ENCODE results near the gene SPIRE2. TPM values are rescaled to one million over a fixed set of nuclear protein-coding genes. Genes with fewer than 3 reads are reported as not detected.

The SPIRE2 gene
- total and polyA plus RNA-seq, 2 of the 13 experiments (the other 11 are each of a cell fraction or from before 2014, with no cell fraction given), result 13.3 to 37.5 TPM

- TF ChIP-seq, protein P1, sequence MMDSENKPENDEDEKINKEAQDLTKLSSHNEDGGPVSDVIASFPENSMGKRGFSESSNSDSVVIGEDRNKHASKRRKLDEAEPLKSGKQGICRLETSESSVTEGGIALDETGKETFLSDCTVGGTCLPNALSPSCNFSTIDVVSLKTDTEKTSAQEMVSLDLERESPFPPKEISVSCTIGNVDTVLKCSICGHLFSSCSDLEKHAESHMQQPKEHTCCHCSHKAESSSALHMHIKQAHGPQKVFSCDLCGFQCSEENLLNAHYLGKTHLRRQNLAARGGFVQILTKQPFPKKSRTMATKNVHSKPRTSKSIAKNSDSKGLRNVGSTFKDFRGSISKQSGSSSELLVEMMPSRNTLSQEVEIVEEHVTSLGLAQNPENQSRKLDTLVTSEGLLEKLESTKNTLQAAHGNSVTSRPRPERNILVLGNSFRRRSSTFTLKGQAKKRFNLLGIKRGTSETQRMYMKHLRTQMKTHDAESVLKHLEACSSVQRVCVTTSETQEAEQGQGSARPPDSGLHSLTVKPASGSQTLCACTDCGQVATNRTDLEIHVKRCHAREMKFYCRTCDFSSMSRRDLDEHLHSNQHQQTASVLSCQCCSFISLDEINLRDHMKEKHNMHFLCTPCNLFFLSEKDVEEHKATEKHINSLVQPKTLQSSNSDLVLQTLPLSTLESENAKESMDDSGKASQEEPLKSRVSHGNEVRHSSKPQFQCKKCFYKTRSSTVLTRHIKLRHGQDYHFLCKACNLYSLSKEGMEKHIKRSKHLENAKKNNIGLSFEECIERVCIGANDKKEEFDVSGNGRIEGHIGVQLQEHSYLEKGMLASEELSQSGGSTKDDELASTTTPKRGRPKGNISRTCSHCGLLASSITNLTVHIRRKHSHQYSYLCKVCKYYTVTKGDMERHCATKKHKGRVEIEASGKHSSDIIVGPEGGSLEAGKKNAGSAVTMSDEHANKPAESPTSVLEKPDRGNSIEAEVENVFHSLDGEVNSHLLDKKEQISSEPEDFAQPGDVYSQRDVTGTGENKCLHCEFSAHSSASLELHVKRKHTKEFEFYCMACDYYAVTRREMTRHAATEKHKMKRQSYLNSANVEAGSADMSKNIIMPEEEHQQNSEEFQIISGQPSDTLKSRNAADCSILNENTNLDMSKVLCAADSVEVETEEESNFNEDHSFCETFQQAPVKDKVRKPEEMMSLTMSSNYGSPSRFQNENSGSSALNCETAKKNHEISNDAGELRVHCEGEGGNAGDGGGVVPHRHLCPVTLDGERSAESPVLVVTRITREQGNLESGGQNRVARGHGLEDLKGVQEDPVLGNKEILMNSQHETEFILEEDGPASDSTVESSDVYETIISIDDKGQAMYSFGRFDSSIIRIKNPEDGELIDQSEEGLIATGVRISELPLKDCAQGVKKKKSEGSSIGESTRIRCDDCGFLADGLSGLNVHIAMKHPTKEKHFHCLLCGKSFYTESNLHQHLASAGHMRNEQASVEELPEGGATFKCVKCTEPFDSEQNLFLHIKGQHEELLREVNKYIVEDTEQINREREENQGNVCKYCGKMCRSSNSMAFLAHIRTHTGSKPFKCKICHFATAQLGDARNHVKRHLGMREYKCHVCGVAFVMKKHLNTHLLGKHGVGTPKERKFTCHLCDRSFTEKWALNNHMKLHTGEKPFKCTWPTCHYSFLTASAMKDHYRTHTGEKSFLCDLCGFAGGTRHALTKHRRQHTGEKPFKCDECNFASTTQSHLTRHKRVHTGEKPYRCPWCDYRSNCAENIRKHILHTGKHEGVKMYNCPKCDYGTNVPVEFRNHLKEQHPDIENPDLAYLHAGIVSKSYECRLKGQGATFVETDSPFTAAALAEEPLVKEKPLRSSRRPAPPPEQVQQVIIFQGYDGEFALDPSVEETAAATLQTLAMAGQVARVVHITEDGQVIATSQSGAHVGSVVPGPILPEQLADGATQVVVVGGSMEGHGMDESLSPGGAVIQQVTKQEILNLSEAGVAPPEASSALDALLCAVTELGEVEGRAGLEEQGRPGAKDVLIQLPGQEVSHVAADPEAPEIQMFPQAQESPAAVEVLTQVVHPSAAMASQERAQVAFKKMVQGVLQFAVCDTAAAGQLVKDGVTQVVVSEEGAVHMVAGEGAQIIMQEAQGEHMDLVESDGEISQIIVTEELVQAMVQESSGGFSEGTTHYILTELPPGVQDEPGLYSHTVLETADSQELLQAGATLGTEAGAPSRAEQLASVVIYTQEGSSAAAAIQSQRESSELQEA (CRISPR knock-in tag; IDR thresholded peaks at IDR 0.05; ENCODE audit: not compliant biosample characterization), result no peak
- TF ChIP-seq KAT2B (IDR thresholded peaks at IDR 0.05; ENCODE audit: borderline replicate concordance, low read depth, low read length), result no peak
- TF ChIP-seq ARID2 (CRISPR knock-in tag; IDR thresholded peaks at IDR 0.05; ENCODE audit: borderline replicate concordance), result no peak
- TF ChIP-seq, protein P2, sequence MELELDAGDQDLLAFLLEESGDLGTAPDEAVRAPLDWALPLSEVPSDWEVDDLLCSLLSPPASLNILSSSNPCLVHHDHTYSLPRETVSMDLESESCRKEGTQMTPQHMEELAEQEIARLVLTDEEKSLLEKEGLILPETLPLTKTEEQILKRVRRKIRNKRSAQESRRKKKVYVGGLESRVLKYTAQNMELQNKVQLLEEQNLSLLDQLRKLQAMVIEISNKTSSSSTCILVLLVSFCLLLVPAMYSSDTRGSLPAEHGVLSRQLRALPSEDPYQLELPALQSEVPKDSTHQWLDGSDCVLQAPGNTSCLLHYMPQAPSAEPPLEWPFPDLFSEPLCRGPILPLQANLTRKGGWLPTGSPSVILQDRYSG (CRISPR knock-in tag; IDR thresholded peaks at IDR 0.05), result no peak
- TF ChIP-seq PTBP1 (IDR thresholded peaks at IDR 0.05; ENCODE audit: low read depth, low read length, poor library complexity, severe bottlenecking), result no peak
- 0 out of 2 replicates have a peak, but pooled peaks have one; percentile 60 for TF ChIP-seq ZSCAN20 (CRISPR knock-in tag; IDR thresholded peaks at IDR 0.05; ENCODE audit: borderline replicate concordance)
- no peak for TF ChIP-seq ZNF282 (IDR thresholded peaks at IDR 0.05; ENCODE audit: partially characterized antibody)
- TF ChIP-seq ZBTB8A (CRISPR knock-in tag; IDR thresholded peaks at IDR 0.05; ENCODE audit: borderline replicate concordance, low read depth), result no peak
- no peak for TF ChIP-seq CC2D1A (CRISPR knock-in tag; IDR thresholded peaks at IDR 0.05)
- no peak for TF ChIP-seq SALL1 (CRISPR knock-in tag; IDR thresholded peaks at IDR 0.05)
- TF ChIP-seq, protein P3, sequence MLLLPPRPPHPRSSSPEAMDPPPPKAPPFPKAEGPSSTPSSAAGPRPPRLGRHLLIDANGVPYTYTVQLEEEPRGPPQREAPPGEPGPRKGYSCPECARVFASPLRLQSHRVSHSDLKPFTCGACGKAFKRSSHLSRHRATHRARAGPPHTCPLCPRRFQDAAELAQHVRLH (CRISPR knock-in tag; IDR thresholded peaks at IDR 0.05; ENCODE audit: borderline replicate concordance, low read depth), result no peak; the same call in 1 of the 2 replicates
- TF ChIP-seq, protein P4, sequence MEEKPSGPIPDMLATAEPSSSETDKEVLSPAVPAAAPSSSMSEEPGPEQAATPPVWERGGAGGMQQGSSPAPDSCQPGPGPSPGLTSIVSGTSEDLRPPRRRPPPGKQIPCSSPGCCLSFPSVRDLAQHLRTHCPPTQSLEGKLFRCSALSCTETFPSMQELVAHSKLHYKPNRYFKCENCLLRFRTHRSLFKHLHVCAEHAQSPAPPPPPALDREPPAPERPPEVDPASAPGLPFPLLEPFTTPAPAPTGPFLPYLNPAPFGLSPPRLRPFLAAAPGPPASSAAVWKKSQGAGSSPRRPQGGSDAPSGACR (CRISPR knock-in tag; IDR thresholded peaks at IDR 0.05), result no peak
- TF ChIP-seq SMARCE1 (IDR thresholded peaks at IDR 0.05; ENCODE audit: borderline replicate concordance), result no peak
- TF ChIP-seq, protein P5, sequence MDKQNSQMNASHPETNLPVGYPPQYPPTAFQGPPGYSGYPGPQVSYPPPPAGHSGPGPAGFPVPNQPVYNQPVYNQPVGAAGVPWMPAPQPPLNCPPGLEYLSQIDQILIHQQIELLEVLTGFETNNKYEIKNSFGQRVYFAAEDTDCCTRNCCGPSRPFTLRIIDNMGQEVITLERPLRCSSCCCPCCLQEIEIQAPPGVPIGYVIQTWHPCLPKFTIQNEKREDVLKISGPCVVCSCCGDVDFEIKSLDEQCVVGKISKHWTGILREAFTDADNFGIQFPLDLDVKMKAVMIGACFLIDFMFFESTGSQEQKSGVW (CRISPR knock-in tag; IDR thresholded peaks at IDR 0.05; ENCODE audit: borderline replicate concordance), result no peak
- no peak; the same call in 1 of the 2 replicates for TF ChIP-seq BRD4 (CRISPR knock-in tag; IDR thresholded peaks at IDR 0.05)
- TF ChIP-seq ZNF382 (CRISPR knock-in tag; IDR thresholded peaks at IDR 0.05; ENCODE audit: borderline replicate concordance), result no peak
- TF ChIP-seq SP5 (CRISPR knock-in tag; IDR thresholded peaks at IDR 0.05; ENCODE audit: borderline replicate concordance, low read depth), result no peak
Observed at GRCh38 chr16:89909777-89910716, 81.8 kb downstream of the SPIRE2 start (continued).

Measured in HepG2 (cell line).